ENCODE measurements around the gene CMTM4. TPM values are rescaled to one million over a fixed set of nuclear protein-coding genes. Genes with fewer than 3 reads are reported as not detected.
A peak's percentile ranks its signal among the peaks of the same experiment; 100 is the strongest.

Gene CMTM4
- total RNA-seq, 1 experiment from 2014 or later, result 77.8 TPM

GRCh38 chr16:66681676-66682075, 14.9 kb downstream of the CMTM4 start:
- Histone ChIP-seq H3K27me3 (ENCODE audit: insufficient read depth, low read length) (no peaks in the 10 kb centered on the region), H3K27ac (ENCODE audit: low read depth, low read length) (no peak overlapping the region), H3K9me3 (ENCODE audit: control insufficient read depth in 1 of 2, insufficient read depth in 1 of 2, low read depth in 1 of 2, low read length in 2 of 2) (no peaks in the 10 kb centered on the region), H3K4me1 (ENCODE audit: control insufficient read depth in 1 of 2, insufficient read depth in 2 of 2, low read length in 2 of 2) (peaks cover 3 to 14% of the 10 kb centered on the region in 2 experiments; a peak in 3 of 4 replicates), H3K79me2 (ENCODE audit: insufficient read depth, low read length) (peaks cover 43% of the 10 kb centered on the region), H3K9ac (ENCODE audit: low read length) (no peak overlapping the region), H3K9me2 (ENCODE audit: insufficient read depth) (no peaks in the 10 kb centered on the region), H3K4me2 (ENCODE audit: low read length) (peak overlapping the region; percentile 42), H3K4me3 (replicated peaks in 1 of 2; ENCODE audit: low read depth in 1 of 2, low read length in 2 of 2) (no peak overlapping the region), H4K20me1 (ENCODE audit: insufficient read depth) (no peaks in the 10 kb centered on the region), H2AFZ (ENCODE audit: low read depth, low read length, poor library complexity, severe bottlenecking) (no peak overlapping the region), H3K36me3 (ENCODE audit: control insufficient read depth in 1 of 2, insufficient read depth in 2 of 2, low read length in 2 of 2) (no peaks in the 10 kb centered on the region)
- ATAC-seq (peak; percentile 85), DNase-seq (ENCODE audit: low read depth, low spot score) (no peak)
- ChIA-PET CTCF (interaction anchor here (2.2 kb wide), 1 partner anchor 31 kb away, joined by 5 read pairs; no protein-coding TSS in a partner anchor), RAD21 (ENCODE audit: low non-redundant PET in 1 of 2, low total read pairs in 2 of 2, uncharacterized antibody in 2 of 2, unreplicated experiment in 2 of 2) (no interaction called here), POLR2A (no interaction called here)
- BruUV-seq (replicated peaks), result no TSS peak
- intact Hi-C loops (cut with micrococcal nuclease), result no loop called here
- TF ChIP-seq EZH2phosphoT487 (IDR thresholded peaks at IDR 0.05; ENCODE audit: borderline replicate concordance) (no peak), CEBPB (IDR thresholded peaks at IDR 0.05; ENCODE audit: low read depth) (no peak), FOSL1 (IDR thresholded peaks at IDR 0.05; ENCODE audit: low read depth) (no peak; the same call in 1 of the 2 replicates), CBX3 (IDR thresholded peaks at IDR 0.05; ENCODE audit: low read depth) (no peak), CTCF (IDR thresholded peaks at IDR 0.05 in 2 of 3, conservative IDR thresholded peaks at IDR 0.05 in 1 of 3; ENCODE audit: borderline replicate concordance in 1 of 3, insufficient read depth in 1 of 3, low read depth in 2 of 3, low read length in 2 of 3) (no peak)

GRCh38 chr16:66678337-66678736, 18.2 kb downstream of the CMTM4 start:
- Histone ChIP-seq H3K36me3 (ENCODE audit: control insufficient read depth in 1 of 2, insufficient read depth in 2 of 2, low read length in 2 of 2) (no peaks in the 10 kb centered on the region), H3K4me1 (ENCODE audit: control insufficient read depth in 1 of 2, insufficient read depth in 2 of 2, low read length in 2 of 2) (peaks cover 3 to 14% of the 10 kb centered on the region in 2 experiments; a peak in 3 of 4 replicates), H3K4me3 (replicated peaks in 1 of 2; ENCODE audit: low read depth in 1 of 2, low read length in 2 of 2) (no peak overlapping the region), H3K9me2 (ENCODE audit: insufficient read depth) (no peaks in the 10 kb centered on the region), H3K27me3 (ENCODE audit: insufficient read depth, low read length) (no peaks in the 10 kb centered on the region), H3K4me2 (ENCODE audit: low read length) (no peak overlapping the region), H3K27ac (ENCODE audit: low read depth, low read length) (no peak overlapping the region), H2AFZ (ENCODE audit: low read depth, low read length, poor library complexity, severe bottlenecking) (no peak overlapping the region), H4K20me1 (ENCODE audit: insufficient read depth) (0 out of 2 replicates have a peak, but pooled peaks cover 3% of the 10 kb centered on the region), H3K9me3 (ENCODE audit: control insufficient read depth in 1 of 2, insufficient read depth in 1 of 2, low read depth in 1 of 2, low read length in 2 of 2) (no peaks in the 10 kb centered on the region), H3K9ac (ENCODE audit: low read length) (no peak overlapping the region), H3K79me2 (ENCODE audit: insufficient read depth, low read length) (peaks cover 39% of the 10 kb centered on the region)
- ChIA-PET CTCF (interaction anchor here (1.4 kb wide), 1 partner anchor 15 kb away, joined by 4 read pairs; no protein-coding TSS in a partner anchor), POLR2A (no interaction called here), RAD21 (ENCODE audit: low non-redundant PET in 1 of 2, low total read pairs in 2 of 2, uncharacterized antibody in 2 of 2, unreplicated experiment in 2 of 2) (no interaction called here)
- ATAC-seq, result no peak
- no peak for DNase-seq (ENCODE audit: low read depth, low spot score)
- BruUV-seq (replicated peaks), result no TSS peak
- intact Hi-C loops (cut with micrococcal nuclease), result no loop called here
- TF ChIP-seq SRF (IDR thresholded peaks at IDR 0.05; ENCODE audit: low read depth) (no peak), EZH2phosphoT487 (IDR thresholded peaks at IDR 0.05; ENCODE audit: borderline replicate concordance) (no peak), POLR2A (IDR thresholded peaks at IDR 0.05; ENCODE audit: borderline replicate concordance, extremely low read depth, insufficient read depth, insufficient read length) (no peak), POLR2AphosphoS5 (IDR thresholded peaks at IDR 0.05; ENCODE audit: low read depth, low read length) (no peak), FOSL1 (IDR thresholded peaks at IDR 0.05; ENCODE audit: low read depth) (no peak), SIN3A (IDR thresholded peaks at IDR 0.05; ENCODE audit: low read depth) (no peak), SP1 (IDR thresholded peaks at IDR 0.05; ENCODE audit: low read depth) (no peak), REST (IDR thresholded peaks at IDR 0.05; ENCODE audit: low read depth) (no peak), CEBPB (IDR thresholded peaks at IDR 0.05; ENCODE audit: low read depth) (no peak), MAX (IDR thresholded peaks at IDR 0.05) (no peak), YY1 (IDR thresholded peaks at IDR 0.05; ENCODE audit: extremely low read depth, insufficient replicate concordance, low read depth, low read length) (no peak)

All from HCT116 (cell line).